ENCODE results near the gene SLC16A8. TPM values are rescaled to one million over a fixed set of nuclear protein-coding genes. Genes with fewer than 3 reads are reported as not detected.

SLC16A8 gene, protein sequence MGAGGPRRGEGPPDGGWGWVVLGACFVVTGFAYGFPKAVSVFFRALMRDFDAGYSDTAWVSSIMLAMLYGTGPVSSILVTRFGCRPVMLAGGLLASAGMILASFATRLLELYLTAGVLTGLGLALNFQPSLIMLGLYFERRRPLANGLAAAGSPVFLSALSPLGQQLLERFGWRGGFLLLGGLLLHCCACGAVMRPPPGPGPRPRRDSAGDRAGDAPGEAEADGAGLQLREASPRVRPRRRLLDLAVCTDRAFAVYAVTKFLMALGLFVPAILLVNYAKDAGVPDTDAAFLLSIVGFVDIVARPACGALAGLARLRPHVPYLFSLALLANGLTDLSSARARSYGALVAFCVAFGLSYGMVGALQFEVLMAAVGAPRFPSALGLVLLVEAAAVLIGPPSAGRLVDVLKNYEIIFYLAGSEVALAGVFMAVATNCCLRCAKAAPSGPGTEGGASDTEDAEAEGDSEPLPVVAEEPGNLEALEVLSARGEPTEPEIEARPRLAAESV
- 1.3 TPM for total RNA-seq

GRCh38 chr22:38083931-38084631 is at the start of gene SLC16A8:
Gene SLC16A8 (minus strand): TSS chr22:38084184. CDS start chr22:38082873, 1,311 bp downstream.

DNA sequence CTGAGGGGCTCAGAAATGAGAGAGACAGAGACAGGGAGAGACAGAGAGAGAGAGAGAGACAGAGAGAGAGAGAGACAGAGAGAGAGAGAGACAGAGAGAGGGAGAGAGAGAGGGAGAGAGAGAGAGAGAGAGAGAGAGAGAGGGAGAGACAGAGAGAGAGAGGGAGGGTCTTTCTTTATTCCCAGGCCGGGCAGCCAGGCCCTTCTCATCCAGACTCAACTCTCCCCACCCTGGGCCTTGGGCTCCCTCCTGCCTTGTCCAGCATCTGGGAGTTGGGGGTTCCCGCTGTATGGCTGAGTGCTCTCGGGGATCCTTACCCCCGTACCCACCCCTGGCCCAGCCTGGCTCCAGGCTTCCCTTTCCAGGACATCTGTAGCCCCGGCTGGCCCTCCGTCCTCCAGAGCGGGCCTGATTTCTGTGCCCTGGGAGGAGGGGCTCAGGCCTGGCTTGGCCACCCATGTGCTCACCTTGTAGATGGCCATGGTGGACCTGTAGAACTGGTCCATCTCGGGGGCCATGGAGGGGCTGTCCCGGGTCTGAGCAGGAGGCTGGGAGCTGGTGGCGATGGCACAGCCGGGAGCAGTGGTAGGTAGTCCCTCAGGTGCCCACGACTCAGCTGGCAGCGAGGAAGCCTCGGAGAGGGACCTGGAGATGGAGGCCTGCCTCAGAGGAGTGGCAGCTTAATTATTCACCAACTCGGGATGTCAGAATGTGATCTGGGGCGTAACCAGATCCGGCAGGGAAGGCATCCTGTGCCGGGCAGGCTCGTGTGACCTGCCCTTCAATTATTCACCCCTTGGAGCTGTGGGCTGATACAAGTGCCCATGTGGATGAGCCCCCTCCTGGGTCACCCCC is 26.3 kb upstream of the SLC16A8 start, which contains the start of gene BAIAP2L2:
Gene BAIAP2L2, minus strand, starts transcription at position 677 of the 855 bp plus-strand sequence. Its CDS starts 159 bp downstream, at position 518.

GRCh38 chr22:38056969-38057891 is 26.8 kb downstream of the SLC16A8 start, which contains the start of gene PICK1:
Gene PICK1 (plus strand): TSS chr22:38057404. CDS start chr22:38057810, 406 bp downstream.

Other genes with a start within 250 kb of the SLC16A8 start
- gene ANKRD54, start 239.8 kb downstream of the SLC16A8 start, total RNA-seq: 26.3 TPM
- 599 TPM for gene EIF3L, start 234.8 kb downstream of the SLC16A8 start, total RNA-seq
- 38.8 TPM for gene MICALL1, start 177.9 kb downstream of the SLC16A8 start, total RNA-seq
- gene C22orf23, start 130.6 kb downstream of the SLC16A8 start, total RNA-seq: 0.63 TPM
- 44.8 TPM for gene POLR2F, start 130.5 kb downstream of the SLC16A8 start, total RNA-seq
- 3.4 TPM for gene SOX10, start 99.6 kb downstream of the SLC16A8 start, total RNA-seq
- gene PICK1, start 26.8 kb downstream of the SLC16A8 start, total RNA-seq: 34.4 TPM
- 0.31 TPM for gene BAIAP2L2, start 26.5 kb upstream of the SLC16A8 start, total RNA-seq
- gene PLA2G6, start 97.6 kb upstream of the SLC16A8 start, total RNA-seq: 43.5 TPM
- 3.4 TPM for gene MAFF, start 117.8 kb upstream of the SLC16A8 start, total RNA-seq
- 17.8 TPM for gene TMEM184B, start 188.8 kb upstream of the SLC16A8 start, total RNA-seq
- 337 TPM for gene CSNK1E, start 233.2 kb upstream of the SLC16A8 start, total RNA-seq